Neuronal stem cell (in vitro differentiated cells): Measurements from ENCODE around the gene COA8.

Experiments
- DNase-seq: peaks from one replicate; pipeline ENCODE4 v3.0.0-alpha.2; 2013; ENCODE audit warnings: low spot score
- H2AFZ ChIP-seq: one replicate; pipeline ENCODE4 v1.6.1; 2013; ENCODE audit warnings: mild to moderate bottlenecking, low read length, inconsistent platforms
- H2AK5ac ChIP-seq: 2 replicates; pipeline ENCODE4 v1.6.1; 2013; ENCODE audit warnings: low read depth, mild to moderate bottlenecking, inconsistent platforms, low read length, moderate library complexity, mixed read lengths
- H2BK120ac ChIP-seq: 2 replicates; pipeline ENCODE4 v1.6.1; 2013; ENCODE audit warnings: low read depth, mild to moderate bottlenecking, inconsistent platforms, low read length, moderate library complexity, mixed read lengths
- H2BK12ac ChIP-seq: one replicate; pipeline ENCODE4 v1.6.1; 2013; ENCODE audit warnings: low read length, inconsistent platforms
- H2BK15ac ChIP-seq: 2 replicates; pipeline ENCODE4 v1.6.1; 2013; ENCODE audit warnings: mild to moderate bottlenecking, low read length, inconsistent platforms, mixed read lengths
- H2BK5ac ChIP-seq: one replicate; pipeline ENCODE4 v1.6.1; 2013; ENCODE audit warnings: inconsistent platforms, mild to moderate bottlenecking, low read length, moderate library complexity
- H3K14ac ChIP-seq: one replicate; pipeline ENCODE4 v1.6.1; 2013; ENCODE audit warnings: low read length, inconsistent platforms
- H3K18ac ChIP-seq: 2 replicates; pipeline ENCODE4 v1.6.1; 2013; ENCODE audit warnings: low read length, inconsistent platforms
- H3K23ac ChIP-seq: 2 replicates; pipeline ENCODE4 v1.6.1; 2013; ENCODE audit warnings: low read depth, mild to moderate bottlenecking, mixed read lengths, low read length, inconsistent platforms; ENCODE audit not compliant: poor library complexity
- H3K27ac ChIP-seq: replicated peaks from 3 replicates; pipeline ENCODE4 v1.5.1; 2013; ENCODE audit warnings: low read length, inconsistent platforms
- H3K27me3 ChIP-seq, 3 experiments: 2 replicates each; pipeline ENCODE4 v1.6.1; 2013; ENCODE audit warnings: low read length in 3 of 3, mild to moderate bottlenecking in 2 of 3, inconsistent platforms in 1 of 3, low read depth in 1 of 3, mixed read lengths in 1 of 3, moderate library complexity in 1 of 3; ENCODE audit not compliant: control insufficient read depth in 3 of 3, insufficient read depth in 3 of 3
- H3K36me3 ChIP-seq, 2 donors: replicated peaks in 1 of 2; 2 replicates each; pipeline ENCODE4 v1.6.1; 2013; ENCODE audit warnings: low read length in 2 of 2; ENCODE audit not compliant: control insufficient read depth in 2 of 2, insufficient read depth in 2 of 2
- H3K4ac ChIP-seq: 2 replicates; pipeline ENCODE4 v1.6.1; 2013; ENCODE audit warnings: inconsistent platforms, mild to moderate bottlenecking, low read length, moderate library complexity
- H3K4me1 ChIP-seq, 2 donors: 1 replicate in 1 of 2; 2 replicates in 1 of 2; pipeline ENCODE4 v1.6.1; 2013; ENCODE audit warnings: low read length in 2 of 2, low read depth in 1 of 2; ENCODE audit not compliant: control insufficient read depth in 2 of 2, insufficient read depth in 1 of 2
- H3K4me2 ChIP-seq: one replicate; pipeline ENCODE4 v1.6.1; 2013; ENCODE audit warnings: mild to moderate bottlenecking, low read length, inconsistent platforms; ENCODE audit not compliant: insufficient read depth, poor library complexity, severe bottlenecking
- H3K4me3 ChIP-seq, 2 donors: 2 replicates each; pipeline ENCODE4 v1.5.1; 2013; ENCODE audit warnings: low read length in 2 of 2, mild to moderate bottlenecking in 2 of 2, inconsistent platforms in 1 of 2, moderate library complexity in 1 of 2
- H3K79me1 ChIP-seq: one replicate; pipeline ENCODE4 v1.6.1; 2013; ENCODE audit warnings: low read depth, mild to moderate bottlenecking, inconsistent platforms, low read length, moderate library complexity
- H3K9ac ChIP-seq: one replicate; pipeline ENCODE4 v1.6.1; 2013; ENCODE audit warnings: mild to moderate bottlenecking, low read depth, low read length, inconsistent platforms; ENCODE audit not compliant: poor library complexity
- H3K9me3 ChIP-seq, 2 donors: replicated peaks in 1 of 2; 2 replicates each; pipeline versions ENCODE3 to v1.6.1; 2013; ENCODE audit warnings: low read length in 2 of 2, mild to moderate bottlenecking in 2 of 2, inconsistent platforms in 1 of 2, low read depth in 1 of 2, mixed read lengths in 1 of 2, moderate library complexity in 1 of 2; ENCODE audit not compliant: control insufficient read depth in 2 of 2, insufficient read depth in 1 of 2
- H4K8ac ChIP-seq: one replicate; pipeline ENCODE4 v1.6.1; 2013; ENCODE audit warnings: low read depth, mild to moderate bottlenecking, inconsistent platforms, low read length, moderate library complexity
- H4K91ac ChIP-seq: one replicate; pipeline ENCODE4 v1.6.1; 2013; ENCODE audit warnings: low read length, low read depth, mild to moderate bottlenecking, inconsistent platforms; ENCODE audit not compliant: poor library complexity
- WGBS, 2 donors: extraction: QIAGEN DNeasy Blood & Tissue Kit; methylation state at CpG; one replicate each; pipeline ENCODE4 v1.1.7; 2013; ENCODE audit warnings: missing lambda C conversion rate in 2 of 2, mixed read lengths in 1 of 2; ENCODE audit not compliant: insufficient read length in 2 of 2, insufficient replicate concordance in 1 of 2; ENCODE audit errors: extremely low coverage in 2 of 2; 5-methylcytosine and 5-hydroxymethylcytosine counted together

The COA8 gene

DNA sequence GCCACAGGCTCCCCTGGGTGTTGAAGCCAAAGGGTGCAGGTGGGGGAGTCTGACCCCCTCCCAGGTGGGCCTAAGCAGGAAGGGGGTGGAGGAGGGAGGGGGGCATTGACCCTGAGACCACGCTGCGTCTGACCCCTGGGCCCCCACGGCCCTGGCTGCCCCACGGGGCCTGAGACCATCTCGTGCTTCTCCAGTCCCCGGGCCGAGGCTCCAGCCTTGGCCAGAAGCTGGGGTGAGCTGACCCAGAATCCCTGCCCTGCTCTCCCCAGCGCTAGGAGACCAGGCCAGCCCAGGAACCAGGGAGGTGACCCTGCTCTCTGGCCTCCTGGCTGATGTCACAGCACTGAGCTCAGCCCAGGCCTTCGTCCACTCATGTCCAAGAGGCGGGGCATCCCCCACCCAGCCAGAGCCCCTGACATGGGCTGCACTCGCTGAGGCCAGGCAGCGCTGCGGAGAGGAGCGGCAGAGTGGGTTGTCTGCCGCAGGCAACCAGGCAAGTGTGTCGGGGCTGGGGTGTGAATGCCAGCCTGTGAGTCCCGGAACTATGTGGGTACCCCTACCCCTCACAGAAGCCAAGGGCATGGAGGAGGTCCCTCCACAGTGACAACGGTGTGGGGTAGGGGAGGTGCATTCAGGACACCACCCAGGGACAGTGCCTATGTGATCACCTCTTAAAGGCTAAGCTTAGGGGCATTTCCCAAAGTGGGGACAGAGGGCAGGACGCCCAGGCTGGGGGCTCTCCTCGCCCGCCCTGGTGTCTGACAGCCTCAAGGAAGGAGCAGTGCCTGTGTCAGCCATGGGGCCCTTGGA is 27.5 kb upstream of the COA8 start:
- DNase-seq, result no peak
- Histone ChIP-seq H3K14ac (no peak overlapping the region), H2AK5ac (no peak overlapping the region), H4K8ac (no peak overlapping the region), H3K23ac (no peak overlapping the region), H3K36me3 (peaks cover 4 to 20% of the 10 kb centered on the region in 2 donors), H3K27me3 (no peaks in the 10 kb centered on the region), H4K91ac (no peak overlapping the region), H3K4me1 (peaks cover 1 to 18% of the 10 kb centered on the region in 2 donors), H3K9me3 (peaks cover 0 to 3% of the 10 kb centered on the region in 2 donors), H3K4ac (no peak overlapping the region), H3K4me2 (no peak overlapping the region), H2BK15ac (no peak overlapping the region), H3K79me1 (peaks cover 4% of the 10 kb centered on the region), H3K18ac (no peak overlapping the region), H3K27ac (no peak overlapping the region), H3K4me3 (no peak overlapping the region), H3K9ac (peak overlapping the region; percentile 53), H2BK5ac (no peak overlapping the region), H2AFZ (no peak overlapping the region), H2BK12ac (peak overlapping the region; percentile 30), H2BK120ac (no peak overlapping the region)
- no CpG with 5 or more reads among the region's 21 CpGs for WGBS, 2 donors

GRCh38 chr14:103535891-103536565 is 26.7 kb upstream of the COA8 start:
- H3K9ac ChIP-seq, result no peak overlapping the region
- no peak overlapping the region for H3K27ac ChIP-seq
- peaks cover 0 to 3% of the 10 kb centered on the region in 2 donors for H3K9me3 ChIP-seq
- no peak overlapping the region for H3K18ac ChIP-seq
- H3K4me1 ChIP-seq, result peaks cover 6 to 23% of the 10 kb centered on the region in 2 donors
- no peak overlapping the region for H4K91ac ChIP-seq
- H3K23ac ChIP-seq, result no peak overlapping the region
- no peak overlapping the region for H3K4me2 ChIP-seq
- H2BK5ac ChIP-seq, result no peak overlapping the region
- peaks cover 2% of the 10 kb centered on the region for H3K79me1 ChIP-seq
- no peak overlapping the region for H3K4ac ChIP-seq
- H2AFZ ChIP-seq, result no peak overlapping the region
- no peak overlapping the region for H2BK120ac ChIP-seq
- no peak overlapping the region for H2BK12ac ChIP-seq
- no peak for DNase-seq
- H3K14ac ChIP-seq, result no peak overlapping the region
- H4K8ac ChIP-seq, result no peak overlapping the region
- H3K36me3 ChIP-seq, result peaks cover 4 to 13% of the 10 kb centered on the region in 2 donors
- H3K4me3 ChIP-seq, result no peak overlapping the region
- H2AK5ac ChIP-seq, result no peak overlapping the region
- no CpG with 5 or more reads among the region's 11 CpGs for WGBS, 2 donors
- no peak overlapping the region for H2BK15ac ChIP-seq
- no peaks in the 10 kb centered on the region for H3K27me3 ChIP-seq

- Histone ChIP-seq H3K14ac (no peak overlapping the region), H4K91ac (no peak overlapping the region), H3K9ac (no peak overlapping the region), H3K4me1 (peaks cover 13 to 30% of the 10 kb centered on the region in 2 donors), H3K4me2 (no peak overlapping the region), H2AK5ac (peak overlapping the region; percentile 25), H3K9me3 (peaks cover 0 to 3% of the 10 kb centered on the region in 2 donors), H2AFZ (no peak overlapping the region), H4K8ac (no peak overlapping the region), H2BK15ac (no peak overlapping the region), H2BK12ac (no peak overlapping the region), H2BK5ac (no peak overlapping the region), H3K36me3 (peaks cover 4 to 12% of the 10 kb centered on the region in 2 donors), H3K23ac (no peak overlapping the region), H3K79me1 (peaks cover 2% of the 10 kb centered on the region), H3K4me3 (no peak overlapping the region), H3K18ac (no peak overlapping the region), H3K27me3 (no peaks in the 10 kb centered on the region), H2BK120ac (no peak overlapping the region), H3K4ac (no peak overlapping the region), H3K27ac (no peak overlapping the region)
- DNase-seq, result no peak
- WGBS, 2 donors, result no CpG with 5 or more reads among the region's 9 CpGs
These were observed 26.1 kb upstream of the COA8 start for GRCh38 chr14:103536693-103537092.
